ENCODE data around the gene PREX1.

DNA sequence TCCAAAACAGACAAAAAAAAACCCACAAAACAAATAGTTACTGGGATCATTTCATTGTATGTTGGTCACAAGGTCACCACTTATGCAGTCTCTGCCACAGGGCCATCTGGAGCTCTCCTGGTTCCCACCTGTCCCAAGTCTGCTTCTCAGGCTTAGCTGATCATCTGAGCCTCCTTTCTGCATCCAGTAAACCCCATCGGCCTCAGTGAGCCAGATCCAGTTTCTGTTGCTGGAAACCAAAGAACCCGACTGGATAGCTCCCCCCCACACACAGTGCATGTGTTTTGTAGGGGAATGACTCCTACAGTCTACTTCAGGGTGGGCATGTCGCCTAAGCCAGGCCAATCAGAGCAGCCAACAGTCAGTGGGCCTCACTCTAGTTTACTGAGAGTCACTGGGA is 233.3 kb downstream of the PREX1 start:
- TF ChIP-seq, protein P1, sequence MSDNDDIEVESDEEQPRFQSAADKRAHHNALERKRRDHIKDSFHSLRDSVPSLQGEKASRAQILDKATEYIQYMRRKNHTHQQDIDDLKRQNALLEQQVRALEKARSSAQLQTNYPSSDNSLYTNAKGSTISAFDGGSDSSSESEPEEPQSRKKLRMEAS (IDR thresholded peaks at IDR 0.05; ENCODE audit: low read depth, low read length): no peak
- TF ChIP-seq, protein P2, sequence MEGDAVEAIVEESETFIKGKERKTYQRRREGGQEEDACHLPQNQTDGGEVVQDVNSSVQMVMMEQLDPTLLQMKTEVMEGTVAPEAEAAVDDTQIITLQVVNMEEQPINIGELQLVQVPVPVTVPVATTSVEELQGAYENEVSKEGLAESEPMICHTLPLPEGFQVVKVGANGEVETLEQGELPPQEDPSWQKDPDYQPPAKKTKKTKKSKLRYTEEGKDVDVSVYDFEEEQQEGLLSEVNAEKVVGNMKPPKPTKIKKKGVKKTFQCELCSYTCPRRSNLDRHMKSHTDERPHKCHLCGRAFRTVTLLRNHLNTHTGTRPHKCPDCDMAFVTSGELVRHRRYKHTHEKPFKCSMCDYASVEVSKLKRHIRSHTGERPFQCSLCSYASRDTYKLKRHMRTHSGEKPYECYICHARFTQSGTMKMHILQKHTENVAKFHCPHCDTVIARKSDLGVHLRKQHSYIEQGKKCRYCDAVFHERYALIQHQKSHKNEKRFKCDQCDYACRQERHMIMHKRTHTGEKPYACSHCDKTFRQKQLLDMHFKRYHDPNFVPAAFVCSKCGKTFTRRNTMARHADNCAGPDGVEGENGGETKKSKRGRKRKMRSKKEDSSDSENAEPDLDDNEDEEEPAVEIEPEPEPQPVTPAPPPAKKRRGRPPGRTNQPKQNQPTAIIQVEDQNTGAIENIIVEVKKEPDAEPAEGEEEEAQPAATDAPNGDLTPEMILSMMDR (IDR thresholded peaks at IDR 0.05; ENCODE audit: low read depth, low read length): no peak
- TF ChIP-seq MYC (IDR thresholded peaks at IDR 0.05; ENCODE audit: low read depth, low read length): no peak
